Amniotic stem cell (primary cell): ENCODE results near the gene RETREG1.
"Not testable (repeated sequence)": the region's sequence is repeated elsewhere in the genome, so short reads cannot be mapped to it uniquely, and the experiment has no call there.

Experiments
- DNase-seq: peaks from one replicate; lab custom pipeline; 2025; lab: John Stamatoyannopoulos, UW

Gene RETREG1

GRCh38 chr5:16554110-16554509 is 62.7 kb downstream of the RETREG1 start:
- no peak for DNase-seq

- peak; percentile 68 for DNase-seq
These were observed 64.0 kb downstream of the RETREG1 start for GRCh38 chr5:16552666-16553343.

DNA sequence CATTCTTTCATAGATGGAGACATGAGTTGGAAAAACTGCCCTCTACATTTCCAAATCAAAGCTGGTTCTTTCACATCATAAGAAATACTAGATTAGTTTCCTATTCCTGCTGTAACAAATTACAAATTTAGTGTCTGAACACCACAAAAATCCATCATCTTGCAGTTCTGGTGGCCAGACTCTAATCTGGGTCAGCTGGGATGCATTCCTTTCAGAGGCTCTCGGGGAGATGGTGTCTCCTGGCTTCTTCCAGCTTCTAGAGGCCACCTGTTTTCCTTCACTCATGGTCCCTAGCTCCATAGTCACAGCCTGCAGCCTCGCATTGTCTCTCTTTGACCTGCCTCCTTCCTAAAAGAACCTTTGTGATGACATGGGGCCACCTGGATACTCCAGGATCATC is 65.2 kb downstream of the RETREG1 start:
- DNase-seq: no peak

- DNase-seq: no peak
These were observed 66.4 kb downstream of the RETREG1 start for GRCh38 chr5:16550316-16550952.

- no peak for DNase-seq
These were observed 67.1 kb downstream of the RETREG1 start for GRCh38 chr5:16549491-16550206.

DNA sequence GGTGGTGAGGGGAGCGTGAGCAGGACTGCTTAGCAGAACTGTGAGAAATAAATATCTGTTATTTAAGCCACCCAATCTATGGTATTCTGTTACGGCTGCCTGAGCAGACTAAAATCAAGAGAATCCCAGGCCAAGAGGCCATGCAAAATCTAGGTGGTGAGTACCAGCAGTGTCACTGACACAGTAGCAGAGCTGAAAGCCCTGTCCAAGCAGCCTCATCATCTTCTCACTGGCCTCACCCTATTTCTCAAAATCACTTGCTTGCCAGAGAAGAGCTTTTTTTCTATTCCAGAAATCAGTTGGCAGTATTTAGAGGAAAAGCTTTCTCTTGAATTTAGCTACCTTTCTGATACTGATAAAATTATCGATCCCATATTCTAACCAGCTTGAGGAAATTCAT is 68.0 kb downstream of the RETREG1 start:
- no peak for DNase-seq

- DNase-seq: no peak
These were observed 68.7 kb downstream of the RETREG1 start for GRCh38 chr5:16548115-16548514.

- no peak for DNase-seq
These were observed 69.5 kb downstream of the RETREG1 start for GRCh38 chr5:16547200-16547842.

- DNase-seq: no peak
These were observed 70.1 kb downstream of the RETREG1 start for GRCh38 chr5:16546732-16547131.

- no peak for DNase-seq
These were observed 72.0 kb downstream of the RETREG1 start for GRCh38 chr5:16544607-16545374.

DNA sequence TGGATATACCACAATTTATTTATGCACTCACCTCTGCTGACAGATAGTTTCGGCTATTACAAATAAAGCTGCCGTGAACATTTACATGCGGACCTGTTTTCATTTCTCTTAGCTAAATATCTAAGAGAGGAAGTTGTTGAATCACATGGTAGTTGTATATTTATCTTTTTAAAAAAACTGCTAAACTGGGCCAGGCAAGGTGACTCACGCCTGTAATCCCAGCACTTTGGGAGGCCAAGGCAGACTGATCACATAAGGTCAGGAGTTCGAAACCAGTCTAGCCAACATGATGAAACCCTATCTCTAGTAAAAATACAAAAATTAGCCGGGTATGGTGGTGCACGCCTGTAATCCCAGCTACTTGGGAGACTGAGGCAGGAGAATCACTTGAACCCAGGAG is 73.6 kb downstream of the RETREG1 start:
- DNase-seq: peak; percentile 34

DNA sequence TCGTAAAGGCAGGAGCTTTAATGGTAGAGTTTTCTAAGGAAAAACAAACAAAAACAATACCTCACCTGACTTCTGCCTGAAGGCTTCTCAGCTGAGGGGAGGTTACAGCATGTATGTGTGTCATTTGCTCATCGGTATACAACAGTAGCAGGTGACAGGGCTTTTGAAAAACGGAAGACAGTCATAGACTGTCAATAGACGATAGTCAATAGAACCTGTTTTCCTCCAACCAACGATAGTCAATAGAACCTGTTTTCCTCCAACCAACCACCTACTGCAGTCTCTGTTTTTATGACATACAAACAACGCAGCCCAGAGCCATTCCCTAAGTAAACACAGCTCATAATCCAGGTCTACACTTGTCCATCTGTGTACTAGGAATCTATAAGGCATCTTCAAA is 74.6 kb downstream of the RETREG1 start:
- DNase-seq: no peak

DNA sequence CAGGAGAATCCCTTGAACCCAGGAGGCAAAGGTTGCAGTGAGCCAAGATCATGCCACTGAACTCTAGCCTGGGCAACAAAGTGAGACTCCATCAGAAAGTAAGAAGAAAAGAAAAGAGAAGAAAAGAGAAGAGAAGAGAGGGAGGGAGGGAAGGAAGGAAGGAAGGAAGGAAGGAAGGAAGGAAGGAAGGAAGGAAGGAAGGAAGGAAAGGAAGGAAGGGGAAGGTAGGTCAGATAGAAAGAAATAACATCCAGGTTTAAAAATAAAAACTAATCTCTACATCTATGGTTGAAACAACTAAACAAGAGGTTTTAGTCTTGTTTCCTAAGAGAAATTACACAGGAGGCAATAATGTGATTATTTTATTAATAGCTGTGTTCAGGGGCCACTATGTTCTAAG is 75.2 kb downstream of the RETREG1 start:
- not testable (repeated sequence) for DNase-seq

DNA sequence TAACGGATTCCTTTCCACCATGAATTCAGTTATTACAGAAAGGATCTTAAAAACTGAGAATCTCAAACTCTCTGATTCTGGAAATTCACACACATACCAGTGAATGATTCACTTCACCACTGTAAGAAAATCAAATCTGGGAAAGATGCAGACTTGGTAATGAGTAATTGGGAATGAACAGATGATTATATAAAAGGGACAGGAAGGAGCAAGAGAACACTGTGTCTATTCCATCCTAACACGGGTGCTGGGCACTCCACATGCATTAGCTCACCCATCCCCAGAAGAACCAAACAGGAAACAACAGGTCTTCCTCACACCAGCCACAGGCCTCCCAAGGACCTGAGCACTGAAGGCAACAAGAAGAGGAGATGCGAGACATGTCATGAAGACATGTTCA is 76.4 kb downstream of the RETREG1 start:
- no peak for DNase-seq

DNA sequence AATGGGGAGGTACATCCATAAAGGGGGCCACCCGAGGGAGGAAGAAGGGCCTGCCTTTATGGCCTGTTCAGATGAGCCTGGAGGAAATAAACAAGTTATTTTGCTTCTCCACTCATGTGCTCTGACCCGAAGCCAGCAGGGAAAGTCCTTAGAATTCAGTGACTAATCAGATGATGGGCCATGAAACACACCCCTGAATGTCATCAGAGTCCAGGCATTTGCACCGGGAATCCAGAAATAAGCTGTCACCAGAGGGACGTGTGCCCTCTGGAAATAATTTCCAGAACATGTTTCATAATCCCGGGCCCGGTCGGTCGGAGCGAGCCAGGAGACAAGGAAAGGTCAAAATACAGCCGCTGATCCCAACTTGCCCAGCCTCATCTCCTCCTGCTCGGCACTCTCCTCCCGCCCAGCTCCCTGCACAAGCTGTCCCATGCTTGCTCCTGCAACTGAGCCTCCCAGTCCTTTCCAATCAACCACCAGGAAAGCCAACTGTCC is 77.6 kb downstream of the RETREG1 start:
- DNase-seq: peak; percentile 71

DNA sequence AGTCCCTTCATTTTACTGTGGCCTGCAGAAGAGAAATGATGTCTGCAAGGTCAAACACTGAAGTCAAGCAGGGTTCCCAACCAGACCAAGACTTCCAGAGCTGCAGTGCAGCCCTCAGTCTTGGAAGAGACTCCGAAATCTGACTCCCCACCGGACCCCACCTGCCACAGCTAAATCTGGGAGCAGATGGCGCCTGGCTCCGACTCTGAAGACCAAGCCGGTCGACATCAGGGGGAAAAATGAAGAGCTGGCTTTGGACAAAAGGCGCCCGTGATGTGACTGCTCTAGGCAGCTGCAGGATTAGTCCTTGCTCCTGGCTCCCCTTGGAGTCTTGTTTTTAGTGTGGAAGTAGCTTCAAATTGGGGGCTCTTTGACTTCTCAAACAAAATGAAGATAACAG is 78.8 kb downstream of the RETREG1 start:
- DNase-seq: no peak

- DNase-seq: no peak
These were observed 80.0 kb downstream of the RETREG1 start for GRCh38 chr5:16536818-16537217.

- no peak for DNase-seq
These were observed 80.6 kb downstream of the RETREG1 start for GRCh38 chr5:16536246-16536645.

DNA sequence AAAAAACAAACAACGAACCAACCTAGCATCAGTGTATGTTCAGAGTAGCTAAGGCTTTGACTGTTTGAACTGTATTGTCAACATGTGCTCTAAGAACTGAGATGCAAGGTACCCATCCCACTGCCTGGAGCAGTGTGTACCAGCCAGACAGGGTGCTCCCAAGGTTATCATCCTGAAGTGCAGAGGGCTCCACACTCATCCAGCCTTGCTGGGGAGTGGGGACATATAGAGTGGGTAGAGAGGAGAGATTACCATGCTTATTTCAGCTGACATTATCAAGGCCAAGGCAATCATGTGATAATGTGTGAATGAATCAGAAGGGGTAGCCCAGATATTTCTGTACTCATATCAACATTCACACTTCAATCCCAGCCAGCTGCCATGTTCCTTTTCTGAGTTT is 82.5 kb downstream of the RETREG1 start:
- DNase-seq: no peak

DNA sequence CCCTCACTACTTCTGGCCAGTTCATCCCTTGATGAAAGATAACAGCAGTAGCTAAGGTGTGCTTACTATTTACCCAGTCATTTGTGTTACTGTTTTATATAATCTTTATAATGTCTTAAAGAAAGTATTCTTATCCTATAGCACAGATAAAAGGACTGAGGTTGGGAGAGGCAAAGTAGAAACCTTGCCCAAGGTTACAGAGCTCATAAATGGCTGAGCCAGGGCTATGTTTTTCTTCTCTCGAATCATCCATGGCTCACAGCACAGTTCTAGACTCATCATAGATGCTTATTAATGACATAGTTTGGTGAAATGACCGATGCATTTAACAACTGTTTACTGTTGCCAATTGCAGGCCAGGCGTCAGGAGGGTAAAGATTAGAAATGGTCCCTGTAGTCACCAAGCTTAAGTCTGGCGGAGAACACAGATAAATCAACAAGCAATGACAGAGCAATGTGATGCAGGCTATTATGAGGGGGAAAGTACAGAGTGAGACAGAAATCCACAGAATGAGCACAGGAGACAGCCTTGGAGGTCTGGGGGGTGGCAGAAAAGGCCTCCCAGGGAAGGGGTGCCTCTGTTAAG is 85.6 kb downstream of the RETREG1 start:
- no peak for DNase-seq

DNA sequence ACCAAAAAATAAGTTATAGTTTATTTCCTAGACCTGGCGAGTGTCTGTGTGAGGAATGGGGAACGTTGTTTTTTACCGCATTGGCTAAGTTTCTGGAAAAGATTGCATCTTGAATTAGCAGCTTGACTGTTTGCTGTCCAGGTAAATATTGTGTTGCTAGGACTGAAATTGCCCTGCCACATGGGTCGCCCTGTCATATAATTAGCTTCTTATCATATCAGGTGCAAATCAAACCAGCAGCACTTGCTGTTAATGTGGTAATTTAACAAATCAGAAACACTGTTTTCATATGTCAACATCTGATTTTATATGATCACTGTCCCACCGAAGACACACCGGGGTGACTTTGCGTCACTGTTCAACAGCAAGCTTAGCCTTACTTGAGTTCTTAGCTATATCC is 87.5 kb downstream of the RETREG1 start:
- no peak for DNase-seq
